ENCODE results near the gene PPID.

Gene PPID

DNA sequence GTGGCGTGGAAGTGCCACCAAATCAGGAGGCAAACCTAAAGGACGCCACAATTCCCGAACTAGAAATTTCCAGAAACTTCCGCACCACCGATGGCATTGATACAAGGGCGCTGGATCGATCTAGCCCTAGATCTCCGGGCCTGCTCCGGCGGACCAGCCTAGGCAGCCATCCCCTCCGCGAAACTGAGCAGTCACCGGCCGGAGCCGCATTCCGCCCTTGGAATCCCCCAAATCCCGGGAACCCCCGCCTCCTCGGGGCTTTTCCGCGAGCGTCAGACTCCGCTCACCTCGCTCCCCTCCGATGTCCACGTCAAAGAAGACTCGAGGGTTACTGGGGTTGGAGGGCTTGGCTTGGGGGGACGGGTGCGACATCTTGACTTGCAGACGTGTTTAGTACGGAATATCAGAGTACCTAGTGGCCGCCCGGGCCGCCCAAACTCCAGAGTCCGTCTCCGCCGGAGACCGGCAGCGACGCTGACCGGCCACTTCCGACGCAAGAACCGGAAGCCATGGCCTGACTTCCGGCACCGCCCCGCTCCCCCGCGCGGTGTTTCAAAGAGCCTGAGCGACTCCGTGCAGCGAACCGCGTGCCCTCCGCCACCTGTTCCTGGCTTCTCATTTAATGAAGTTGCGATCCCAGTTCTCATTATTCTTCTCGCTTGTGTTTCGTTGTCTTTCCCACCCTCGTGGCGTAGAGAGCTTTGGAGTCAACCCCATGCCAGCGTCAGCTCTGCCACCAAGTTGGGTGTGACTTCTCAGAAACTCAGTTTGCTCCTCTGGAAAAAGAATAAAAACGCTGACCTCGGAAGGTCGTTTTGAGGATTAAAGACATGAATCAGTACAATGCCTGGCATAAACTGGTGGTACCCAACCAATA lies at the start of gene PPID:
Gene PPID, minus strand, starts transcription at position 480 of the 877 bp plus-strand sequence. Its CDS starts 108 bp downstream, at position 372.
- H3K27ac ChIP-seq = peak within 1 kb of the TSS; percentile 84
- peak; percentile 80 for DNase-seq (ENCODE audit: low spot score)
- ChIA-PET CTCF (interaction anchor here (0.6 kb wide), 1 partner anchor 733 kb away, joined by 3 read pairs; no protein-coding TSS in a partner anchor), POLR2A (ENCODE audit: low non-redundant PET) (no interaction called here)
- TF ChIP-seq, protein P1, sequence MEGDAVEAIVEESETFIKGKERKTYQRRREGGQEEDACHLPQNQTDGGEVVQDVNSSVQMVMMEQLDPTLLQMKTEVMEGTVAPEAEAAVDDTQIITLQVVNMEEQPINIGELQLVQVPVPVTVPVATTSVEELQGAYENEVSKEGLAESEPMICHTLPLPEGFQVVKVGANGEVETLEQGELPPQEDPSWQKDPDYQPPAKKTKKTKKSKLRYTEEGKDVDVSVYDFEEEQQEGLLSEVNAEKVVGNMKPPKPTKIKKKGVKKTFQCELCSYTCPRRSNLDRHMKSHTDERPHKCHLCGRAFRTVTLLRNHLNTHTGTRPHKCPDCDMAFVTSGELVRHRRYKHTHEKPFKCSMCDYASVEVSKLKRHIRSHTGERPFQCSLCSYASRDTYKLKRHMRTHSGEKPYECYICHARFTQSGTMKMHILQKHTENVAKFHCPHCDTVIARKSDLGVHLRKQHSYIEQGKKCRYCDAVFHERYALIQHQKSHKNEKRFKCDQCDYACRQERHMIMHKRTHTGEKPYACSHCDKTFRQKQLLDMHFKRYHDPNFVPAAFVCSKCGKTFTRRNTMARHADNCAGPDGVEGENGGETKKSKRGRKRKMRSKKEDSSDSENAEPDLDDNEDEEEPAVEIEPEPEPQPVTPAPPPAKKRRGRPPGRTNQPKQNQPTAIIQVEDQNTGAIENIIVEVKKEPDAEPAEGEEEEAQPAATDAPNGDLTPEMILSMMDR (conservative IDR thresholded peaks at IDR 0.05; ENCODE audit: low read depth) = no peak

- CTCF ChIA-PET = no interaction called here
- TF ChIP-seq, protein P1 (conservative IDR thresholded peaks at IDR 0.05; ENCODE audit: low read depth) = no peak
These were observed 48.6 kb upstream of the PPID start for GRCh38 chr4:158771776-158772175.

DNA sequence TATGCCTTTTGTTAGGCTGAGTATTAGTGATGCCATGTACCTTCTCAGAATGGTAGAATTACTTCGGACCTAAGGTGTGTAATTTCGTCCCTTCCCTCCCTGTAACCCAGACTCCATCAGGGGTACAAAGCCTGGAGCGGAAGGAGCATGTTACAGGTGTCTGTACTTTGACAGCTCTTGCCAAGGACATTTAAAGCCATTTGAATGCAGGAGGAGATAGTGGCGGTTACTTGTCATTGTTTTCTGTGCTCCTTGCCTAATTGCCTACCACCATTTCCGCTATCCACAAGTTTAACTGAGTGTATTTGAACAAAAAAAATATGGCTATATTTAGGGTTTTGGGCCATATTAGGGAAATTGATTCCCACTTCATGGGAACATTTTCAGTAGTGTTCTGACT lies 47.5 kb upstream of the PPID start:
- DNase-seq (ENCODE audit: low spot score) = no peak
- POLR2A ChIA-PET (ENCODE audit: low non-redundant PET) = no interaction called here
- CTCF ChIA-PET = no interaction called here
- TF ChIP-seq, protein P1 (conservative IDR thresholded peaks at IDR 0.05; ENCODE audit: low read depth) = no peak
- no peak overlapping the region for H3K27ac ChIP-seq

More at GRCh38 chr4:158771776-158772175, 48.6 kb upstream of the PPID start:
- POLR2A ChIA-PET (ENCODE audit: low non-redundant PET) = no interaction called here
- no peak for DNase-seq (ENCODE audit: low spot score)
- no peak overlapping the region for H3K27ac ChIP-seq

- peak; percentile 20 for DNase-seq (ENCODE audit: low spot score)
- peak overlapping the region; percentile 80 for H3K27ac ChIP-seq
- TF ChIP-seq, protein P1 (conservative IDR thresholded peaks at IDR 0.05; ENCODE audit: low read depth) = no peak
- ChIA-PET CTCF (interaction anchor here (0.7 to 1.5 kb wide), 3 partner anchors 82 to 417 kb away, joined by 3 to 6 read pairs (median 3); no protein-coding TSS in a partner anchor), POLR2A (ENCODE audit: low non-redundant PET) (interaction anchor here (0.5 to 0.6 kb wide), 2 partner anchors 13 to 72 kb away, joined by 3 read pairs; no protein-coding TSS in a partner anchor)
These were observed 46.2 kb upstream of the PPID start for GRCh38 chr4:158769175-158769921.

DNA sequence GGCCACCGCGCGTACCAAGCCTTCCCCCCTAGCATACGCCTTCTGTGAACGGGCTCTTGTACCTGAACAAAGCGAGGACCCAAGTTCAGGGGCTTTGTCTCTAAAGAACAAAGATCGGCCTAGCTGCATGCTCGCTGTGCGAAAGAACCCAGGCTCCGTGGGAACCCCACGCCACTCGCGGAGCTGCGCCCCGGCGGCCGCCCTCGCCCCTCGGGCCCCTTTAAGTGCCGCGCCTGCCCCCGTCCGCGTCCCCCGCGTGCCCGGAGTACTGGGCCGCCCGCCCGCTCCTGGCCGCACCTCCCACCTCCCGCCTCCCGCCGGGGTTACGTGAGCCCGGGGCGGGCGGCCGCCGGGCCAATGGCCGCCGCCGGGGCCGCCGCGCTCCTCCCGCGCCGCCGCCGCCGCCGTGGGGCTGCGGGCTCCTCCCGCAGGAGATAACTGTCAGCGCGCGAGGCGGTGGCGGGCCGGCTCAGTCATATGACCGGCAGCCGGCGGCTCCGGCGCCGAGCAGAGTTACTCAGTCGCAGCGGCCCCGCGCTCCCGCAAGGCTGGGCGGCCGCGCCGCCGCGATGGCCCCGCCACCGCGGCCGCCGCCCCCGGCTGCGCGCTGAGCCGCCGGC lies 45.5 kb upstream of the PPID start, which contains the start of gene FNIP2:
Gene FNIP2, plus strand, starts transcription at position 472 of the 620 bp plus-strand sequence. CDS start 187 bp downstream, outside the sequence.
- H3K27ac ChIP-seq = peak within 1 kb of the TSS; percentile 80
- POLR2A ChIA-PET (ENCODE audit: low non-redundant PET) = interaction anchor here (0.6 kb wide), 1 partner anchor 73 kb away, joined by 3 read pairs; no protein-coding TSS in a partner anchor
- CTCF ChIA-PET = interaction anchor here (1.5 kb wide), 1 partner anchor 83 kb away, joined by 6 read pairs; no protein-coding TSS in a partner anchor
- TF ChIP-seq, protein P1 (conservative IDR thresholded peaks at IDR 0.05; ENCODE audit: low read depth) = no peak
- DNase-seq (ENCODE audit: low spot score) = peak; percentile 78

GRCh38 chr4:158767451-158767850 lies 44.3 kb upstream of the PPID start:
- no peak for DNase-seq (ENCODE audit: low spot score)
- ChIA-PET POLR2A (ENCODE audit: low non-redundant PET) (no interaction called here), CTCF (no interaction called here)
- no peak overlapping the region for H3K27ac ChIP-seq
- TF ChIP-seq, protein P1 (conservative IDR thresholded peaks at IDR 0.05; ENCODE audit: low read depth) = no peak
